Thyroid gland (tissue), 4 donors: Measurements from ENCODE around the gene WDR90.

Source experiments
- POLR2A ChIP-seq, 2 donors: fragments of 450-650 bp; IDR thresholded peaks; one replicate each; pipeline ENCODE4 v1.6.1; 2017; ENCODE audit warnings: antibody characterized with exemption in 2 of 2, mild to moderate bottlenecking in 2 of 2, moderate library complexity in 1 of 2
- TF ChIP-seq, protein P1 (sequence below), 6 experiments: fragments of 200-600 bp in 3 of 6; fragments of 450-650 bp in 3 of 6; sonication (generic) in 3 of 6; IDR thresholded peaks; one replicate each; pipeline ENCODE4 v1.5.1; 2016 to 2019; ENCODE audit warnings: antibody characterized with exemption in 6 of 6, mild to moderate bottlenecking in 2 of 6, inconsistent platforms in 1 of 6, moderate library complexity in 1 of 6

- TF ChIP-seq, protein P1, sequence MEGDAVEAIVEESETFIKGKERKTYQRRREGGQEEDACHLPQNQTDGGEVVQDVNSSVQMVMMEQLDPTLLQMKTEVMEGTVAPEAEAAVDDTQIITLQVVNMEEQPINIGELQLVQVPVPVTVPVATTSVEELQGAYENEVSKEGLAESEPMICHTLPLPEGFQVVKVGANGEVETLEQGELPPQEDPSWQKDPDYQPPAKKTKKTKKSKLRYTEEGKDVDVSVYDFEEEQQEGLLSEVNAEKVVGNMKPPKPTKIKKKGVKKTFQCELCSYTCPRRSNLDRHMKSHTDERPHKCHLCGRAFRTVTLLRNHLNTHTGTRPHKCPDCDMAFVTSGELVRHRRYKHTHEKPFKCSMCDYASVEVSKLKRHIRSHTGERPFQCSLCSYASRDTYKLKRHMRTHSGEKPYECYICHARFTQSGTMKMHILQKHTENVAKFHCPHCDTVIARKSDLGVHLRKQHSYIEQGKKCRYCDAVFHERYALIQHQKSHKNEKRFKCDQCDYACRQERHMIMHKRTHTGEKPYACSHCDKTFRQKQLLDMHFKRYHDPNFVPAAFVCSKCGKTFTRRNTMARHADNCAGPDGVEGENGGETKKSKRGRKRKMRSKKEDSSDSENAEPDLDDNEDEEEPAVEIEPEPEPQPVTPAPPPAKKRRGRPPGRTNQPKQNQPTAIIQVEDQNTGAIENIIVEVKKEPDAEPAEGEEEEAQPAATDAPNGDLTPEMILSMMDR (IDR thresholded peaks at IDR 0.05) = no peak
- TF ChIP-seq POLR2A (IDR thresholded peaks at IDR 0.05) = no peak
These were observed 33.6 kb downstream of the WDR90 start for GRCh38 chr16:682493-683395.
